Trophoblast cell (in vitro differentiated cells and primary cell): Measurements from ENCODE around the gene MRGPRX2.

Experiments
- DNase-seq, 2 donors: peaks; one replicate each; pipeline ENCODE4 v3.0.0-alpha.2; 2016
- H2AFZ ChIP-seq: 2 replicates; pipeline ENCODE4 v1.6.1; 2013; ENCODE audit warnings: low read length, moderate library complexity, mild to moderate bottlenecking; ENCODE audit not compliant: insufficient read depth, poor library complexity
- H2AK5ac ChIP-seq: 2 replicates; pipeline ENCODE4 v1.6.1; 2013; ENCODE audit warnings: mild to moderate bottlenecking, low read length
- H2BK120ac ChIP-seq: 2 replicates; pipeline ENCODE4 v1.6.1; 2013; ENCODE audit warnings: low read length, mild to moderate bottlenecking, moderate library complexity; ENCODE audit not compliant: insufficient read depth, poor library complexity
- H2BK12ac ChIP-seq: 2 replicates; pipeline ENCODE4 v1.6.1; 2013; ENCODE audit warnings: mild to moderate bottlenecking, low read length, moderate library complexity
- H2BK5ac ChIP-seq: 2 replicates; pipeline ENCODE4 v1.6.1; 2013; ENCODE audit warnings: low read length, low read depth, moderate library complexity, mild to moderate bottlenecking; ENCODE audit not compliant: poor library complexity
- H3K14ac ChIP-seq: 2 replicates; pipeline ENCODE4 v1.6.1; 2013; ENCODE audit warnings: mild to moderate bottlenecking, low read length
- H3K18ac ChIP-seq: 2 replicates; pipeline ENCODE4 v1.6.1; 2013; ENCODE audit warnings: mild to moderate bottlenecking, low read length
- H3K23ac ChIP-seq: 2 replicates; pipeline ENCODE4 v1.6.1; 2013; ENCODE audit warnings: low read length
- H3K27ac ChIP-seq: 2 replicates; pipeline ENCODE4 v1.5.1; 2013; ENCODE audit warnings: low read depth, mild to moderate bottlenecking, inconsistent platforms, low read length, moderate library complexity
- H3K27me3 ChIP-seq: 2 replicates; pipeline ENCODE4 v1.6.1; 2013; ENCODE audit warnings: inconsistent platforms, mild to moderate bottlenecking, low read length, moderate library complexity; ENCODE audit not compliant: insufficient read depth
- H3K36me3 ChIP-seq, 2 experiments: 1 replicate in 1 of 2; 2 replicates in 1 of 2; pipeline ENCODE4 v1.6.1; 2013; ENCODE audit warnings: low read length in 2 of 2, mild to moderate bottlenecking in 2 of 2, moderate library complexity in 1 of 2; ENCODE audit not compliant: insufficient read depth in 2 of 2, control insufficient read depth in 1 of 2
- H3K4ac ChIP-seq: 2 replicates; pipeline ENCODE4 v1.6.1; 2013; ENCODE audit warnings: low read depth, mild to moderate bottlenecking, low read length, moderate library complexity
- H3K4me1 ChIP-seq, 2 experiments: 1 replicate in 1 of 2; 2 replicates in 1 of 2; pipeline ENCODE4 v1.6.1; 2013; ENCODE audit warnings: low read length in 2 of 2, mild to moderate bottlenecking in 2 of 2, moderate library complexity in 1 of 2; ENCODE audit not compliant: insufficient read depth in 2 of 2, control insufficient read depth in 1 of 2
- H3K4me2 ChIP-seq: 2 replicates; pipeline ENCODE4 v1.6.1; 2013; ENCODE audit warnings: inconsistent platforms, mild to moderate bottlenecking, low read length, moderate library complexity
- H3K4me3 ChIP-seq: 2 replicates; pipeline ENCODE4 v1.5.1; 2013; ENCODE audit warnings: mild to moderate bottlenecking, low read depth, low read length, inconsistent platforms
- H3K79me1 ChIP-seq: one replicate; pipeline ENCODE4 v1.6.1; 2013; ENCODE audit warnings: low read length
- H3K79me2 ChIP-seq: 2 replicates; pipeline ENCODE4 v1.6.1; 2013; ENCODE audit warnings: low read length, mild to moderate bottlenecking; ENCODE audit not compliant: control insufficient read depth, insufficient read depth, poor library complexity
- H3K9ac ChIP-seq: 2 replicates; pipeline ENCODE4 v1.6.1; 2013; ENCODE audit warnings: mild to moderate bottlenecking, low read length
- H3K9me3 ChIP-seq: 2 replicates; pipeline ENCODE4 v1.6.1; 2013; ENCODE audit warnings: low read depth, mild to moderate bottlenecking, control low read depth, inconsistent platforms, low read length; ENCODE audit not compliant: insufficient read depth
- H4K12ac ChIP-seq: 2 replicates; pipeline ENCODE4 v1.6.1; 2013; ENCODE audit warnings: low read depth, mild to moderate bottlenecking, low read length, moderate library complexity
- H4K8ac ChIP-seq: 2 replicates; pipeline ENCODE4 v1.6.1; 2013; ENCODE audit warnings: low read depth, mild to moderate bottlenecking, low read length, moderate library complexity
- H4K91ac ChIP-seq: one replicate; pipeline ENCODE4 v1.6.1; 2013; ENCODE audit warnings: low read depth, mild to moderate bottlenecking, low read length, moderate library complexity
- WGBS: extraction: QIAGEN DNeasy Blood & Tissue Kit; methylation state at CpG from one replicate; pipeline ENCODE4 v1.1.7; 2013; ENCODE audit warnings: missing lambda C conversion rate; ENCODE audit not compliant: insufficient read length, insufficient coverage; ENCODE audit errors: extremely low coverage; 5-methylcytosine and 5-hydroxymethylcytosine counted together

MRGPRX2 gene

DNA sequence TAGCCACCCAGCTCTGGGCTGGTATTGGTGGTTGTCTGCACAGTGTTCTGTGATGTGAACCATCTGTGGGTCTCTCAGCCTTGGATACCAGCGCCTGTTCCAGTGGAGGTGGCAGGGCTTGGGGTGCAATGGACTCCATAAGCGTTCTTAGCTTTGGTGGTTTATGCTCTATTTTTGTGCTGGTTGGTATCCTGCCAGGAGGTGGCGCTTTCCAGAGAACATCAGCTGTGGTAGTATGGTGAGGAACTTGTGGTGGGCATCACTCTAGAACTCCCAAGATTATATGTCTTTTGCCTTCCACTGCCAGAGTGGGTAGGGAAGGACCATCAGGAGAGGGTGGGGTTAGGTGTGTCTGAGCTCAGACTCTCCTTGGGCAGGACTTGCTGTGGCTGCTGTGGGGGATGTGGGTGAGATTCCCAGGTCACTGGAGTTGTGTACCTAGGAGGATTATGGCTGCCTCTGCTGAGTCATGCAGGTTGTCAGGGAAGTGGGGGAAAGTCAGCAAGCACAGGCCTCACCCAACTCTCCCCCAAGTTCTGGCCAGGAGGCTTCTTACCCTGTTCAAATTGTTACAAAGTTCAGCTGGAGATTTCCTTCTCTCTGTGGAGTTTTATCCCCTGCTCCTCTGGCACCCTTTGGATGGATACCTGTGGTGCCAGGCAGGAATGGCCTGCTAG lies 47.2 kb downstream of the MRGPRX2 start:
- H3K4me1 ChIP-seq: no peaks in the 10 kb centered on the region
- no peak overlapping the region for H3K23ac ChIP-seq
- H3K4me2 ChIP-seq: no peak overlapping the region
- H4K8ac ChIP-seq: no peak overlapping the region
- no peak overlapping the region for H2AK5ac ChIP-seq
- no peak overlapping the region for H4K12ac ChIP-seq
- no peak overlapping the region for H2BK12ac ChIP-seq
- H3K4ac ChIP-seq: no peak overlapping the region
- no peak overlapping the region for H3K14ac ChIP-seq
- no peaks in the 10 kb centered on the region for H3K27me3 ChIP-seq
- no peak overlapping the region for H2BK5ac ChIP-seq
- no peak for DNase-seq
- no peaks in the 10 kb centered on the region for H3K9me3 ChIP-seq
- no peak overlapping the region for H4K91ac ChIP-seq
- no peaks in the 10 kb centered on the region for H3K36me3 ChIP-seq
- no peak overlapping the region for H3K27ac ChIP-seq
- no peak overlapping the region for H3K9ac ChIP-seq
- no peak overlapping the region for H3K18ac ChIP-seq
- H3K79me2 ChIP-seq: no peaks in the 10 kb centered on the region
- H2BK120ac ChIP-seq: no peak overlapping the region
- no peaks in the 10 kb centered on the region for H3K79me1 ChIP-seq
- no CpG with 5 or more reads among the region's 3 CpGs for WGBS
- H2AFZ ChIP-seq: no peak overlapping the region
- no peak overlapping the region for H3K4me3 ChIP-seq

DNA sequence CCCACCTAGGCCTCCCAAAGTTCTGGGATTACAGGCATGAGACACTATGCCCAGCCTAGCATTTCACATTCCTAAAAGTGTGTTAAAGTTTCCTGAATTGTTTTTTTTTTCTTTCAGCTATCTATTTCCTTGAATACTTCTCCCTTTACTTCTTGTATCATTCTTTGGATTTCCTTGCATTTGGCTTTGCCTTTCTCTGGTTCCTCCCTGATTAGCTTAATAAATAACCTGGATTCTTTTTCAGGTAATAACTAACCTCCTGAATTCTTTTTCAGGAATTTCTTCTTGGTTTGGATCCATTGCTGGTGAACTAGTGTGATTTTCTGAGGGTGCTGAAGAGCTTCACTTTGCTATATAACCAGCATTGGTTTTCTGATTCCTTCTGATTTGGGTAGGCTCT lies 47.9 kb downstream of the MRGPRX2 start:
- H3K27me3 ChIP-seq: no peaks in the 10 kb centered on the region
- no peaks in the 10 kb centered on the region for H3K36me3 ChIP-seq
- H3K79me2 ChIP-seq: no peaks in the 10 kb centered on the region
- no peaks in the 10 kb centered on the region for H3K4me1 ChIP-seq
- no peak overlapping the region for H3K18ac ChIP-seq
- H2BK5ac ChIP-seq: no peak overlapping the region
- H3K23ac ChIP-seq: no peak overlapping the region
- H3K79me1 ChIP-seq: no peaks in the 10 kb centered on the region
- H2BK120ac ChIP-seq: no peak overlapping the region
- no peak for DNase-seq
- no peak overlapping the region for H3K4ac ChIP-seq
- no peak overlapping the region for H3K4me2 ChIP-seq
- no peak overlapping the region for H3K4me3 ChIP-seq
- H2AK5ac ChIP-seq: no peak overlapping the region
- no peak overlapping the region for H2AFZ ChIP-seq
- no peak overlapping the region for H3K9ac ChIP-seq
- H4K91ac ChIP-seq: no peak overlapping the region
- H3K27ac ChIP-seq: no peak overlapping the region
- no peak overlapping the region for H4K12ac ChIP-seq
- H4K8ac ChIP-seq: no peak overlapping the region
- no peaks in the 10 kb centered on the region for H3K9me3 ChIP-seq
- no peak overlapping the region for H3K14ac ChIP-seq
- H2BK12ac ChIP-seq: no peak overlapping the region
